CD1c-positive myeloid dendritic cell (primary cell): ENCODE results near the gene CDHR2.
"Not testable (repeated sequence)": the region's sequence is repeated elsewhere in the genome, so short reads cannot be mapped to it uniquely, and the experiment has no call there.

Experiments
- DNase-seq: peaks from one replicate; pipeline ENCODE4 v3.0.0-alpha.2; 2016; ENCODE audit errors: extremely low spot score

The CDHR2 gene

DNA sequence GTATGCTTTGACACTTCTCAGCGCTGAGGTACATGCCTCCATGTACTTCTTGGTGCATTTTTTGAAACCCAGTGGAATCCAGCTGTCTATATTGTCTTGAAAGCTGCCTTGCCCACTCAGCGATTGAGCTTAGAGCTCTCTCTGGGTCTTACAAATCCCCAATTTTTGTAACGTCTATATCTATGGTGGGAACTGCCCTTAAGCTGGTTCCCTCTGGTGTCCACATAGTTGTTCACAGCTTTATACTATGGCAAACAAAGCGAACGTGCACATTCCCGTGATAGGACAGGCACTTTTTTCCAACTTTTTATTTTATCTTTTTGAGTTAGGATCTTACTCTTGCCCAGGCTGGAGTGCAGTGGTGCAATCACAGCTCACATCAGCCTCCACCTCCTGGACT, 20.9 kb downstream of the CDHR2 start:
- no peak for DNase-seq

GRCh38 chr5:176573564-176574296, 24.6 kb downstream of the CDHR2 start:
- peak; percentile 67 for DNase-seq

DNA sequence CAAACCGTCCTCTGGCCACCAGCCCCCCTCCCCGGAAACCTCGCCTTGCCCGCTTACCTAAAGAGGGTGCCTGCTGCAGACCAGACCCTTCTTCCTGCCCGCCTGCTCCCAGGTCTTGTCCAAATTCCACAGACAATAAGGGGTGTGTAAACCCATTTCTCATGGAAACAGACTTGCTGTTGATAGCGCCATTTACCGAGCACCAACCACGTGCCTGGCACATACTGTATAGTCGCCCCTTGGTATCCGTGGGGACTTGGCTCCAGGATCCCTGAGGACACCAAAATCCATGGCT, 25.1 kb downstream of the CDHR2 start:
- DNase-seq = no peak

DNA sequence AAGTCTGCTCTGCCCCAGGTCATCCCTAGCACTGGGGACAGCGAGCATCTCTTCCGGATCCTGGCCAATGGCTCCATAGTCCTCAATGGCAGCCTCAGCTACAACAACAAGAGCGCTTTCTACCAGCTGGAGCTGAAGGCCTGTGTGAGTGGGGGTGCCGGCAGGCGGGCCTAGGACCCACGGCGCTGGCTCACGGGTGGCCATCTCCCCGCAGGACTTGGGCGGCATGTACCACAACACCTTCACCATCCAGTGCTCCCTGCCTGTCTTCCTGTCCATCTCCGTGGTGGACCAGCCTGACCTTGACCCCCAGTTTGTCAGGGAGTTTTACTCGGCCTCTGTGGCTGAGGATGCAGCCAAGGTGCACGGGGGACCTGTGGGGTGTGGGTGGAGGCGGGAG, 25.9 kb downstream of the CDHR2 start:
- no peak for DNase-seq

DNA sequence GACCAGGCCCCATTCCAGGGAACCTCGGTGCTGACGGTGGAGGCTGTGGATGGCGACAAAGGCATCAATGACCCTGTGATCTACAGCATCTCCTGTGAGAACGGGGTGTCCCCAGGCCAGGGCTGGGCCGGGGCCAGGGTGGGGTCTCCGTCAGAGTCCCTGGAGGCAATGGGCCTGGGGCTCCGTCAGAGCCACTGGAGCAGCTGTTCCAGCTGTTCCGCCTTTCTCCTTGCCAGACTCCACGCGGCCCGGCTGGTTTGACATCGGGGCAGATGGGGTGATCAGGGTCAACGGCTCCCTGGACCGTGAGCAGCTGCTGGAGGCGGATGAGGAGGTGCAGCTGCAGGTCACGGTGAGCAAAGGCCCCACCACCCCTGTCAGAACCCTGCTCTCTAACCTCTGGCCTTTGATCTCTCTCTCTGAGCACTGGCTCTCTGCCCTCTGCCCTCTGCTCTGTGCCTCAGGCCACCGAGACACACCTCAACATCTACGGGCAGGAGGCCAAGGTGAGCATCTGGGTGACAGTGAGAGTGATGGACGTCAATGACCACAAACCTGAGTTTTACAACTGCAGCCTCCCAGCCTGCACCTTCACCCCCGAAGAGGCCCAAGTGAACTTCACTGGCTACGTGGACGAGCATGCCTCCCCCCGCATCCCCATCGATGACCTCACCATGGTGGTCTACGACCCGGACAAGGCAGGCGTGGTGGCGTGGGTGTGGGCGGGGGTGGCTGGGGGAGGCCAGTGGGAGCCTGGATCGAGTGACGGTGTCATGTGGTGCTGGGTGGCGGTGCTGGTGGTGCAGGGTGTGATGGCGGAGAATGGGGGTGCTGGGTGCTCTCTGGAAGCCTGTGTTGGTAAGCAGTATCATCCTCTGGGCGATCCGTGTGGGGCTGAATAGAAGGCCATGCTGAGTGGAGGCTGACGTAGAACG, 26.6 kb downstream of the CDHR2 start:
- DNase-seq = no peak

GRCh38 chr5:176577312-176578176, 28.4 kb downstream of the CDHR2 start:
- no peak for DNase-seq

DNA sequence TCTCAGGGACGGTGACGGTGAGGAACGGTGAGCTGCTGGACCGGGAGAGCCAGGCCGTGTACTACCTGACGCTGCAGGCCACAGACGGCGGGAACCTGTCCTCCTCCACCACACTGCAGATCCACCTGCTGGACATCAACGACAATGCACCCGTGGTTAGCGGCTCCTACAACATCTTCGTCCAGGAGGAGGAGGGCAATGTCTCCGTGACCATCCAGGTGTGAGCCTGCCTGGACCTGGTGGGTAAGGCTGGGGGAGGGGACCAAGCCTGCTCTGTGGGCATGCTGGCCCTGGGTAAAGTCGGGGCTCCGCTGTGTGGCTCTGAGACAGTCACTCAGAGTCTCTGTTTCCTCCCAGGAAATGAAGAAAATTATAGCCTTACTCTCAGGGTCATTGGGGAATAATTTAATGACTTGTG, 29.3 kb downstream of the CDHR2 start:
- no peak for DNase-seq

GRCh38 chr5:176579323-176579722, 30.2 kb downstream of the CDHR2 start:
- DNase-seq = no peak

DNA sequence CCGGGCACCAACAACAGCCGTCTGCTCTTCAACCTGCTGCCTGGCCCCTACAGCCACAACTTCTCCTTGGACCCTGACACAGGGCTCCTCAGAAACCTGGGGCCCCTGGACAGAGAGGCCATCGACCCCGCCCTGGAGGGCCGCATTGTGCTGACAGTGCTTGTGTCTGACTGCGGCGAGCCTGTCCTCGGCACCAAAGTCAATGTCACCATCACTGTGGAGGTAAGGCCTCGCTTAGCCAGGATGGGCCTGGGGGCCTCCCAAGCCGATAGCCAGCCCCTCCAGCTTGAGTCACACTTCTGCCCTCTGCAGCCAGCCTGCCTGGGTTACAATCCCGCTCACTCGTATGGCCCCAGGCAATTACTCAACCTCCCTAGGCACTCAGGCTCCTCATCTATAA, 32.2 kb downstream of the CDHR2 start:
- no peak for DNase-seq

DNA sequence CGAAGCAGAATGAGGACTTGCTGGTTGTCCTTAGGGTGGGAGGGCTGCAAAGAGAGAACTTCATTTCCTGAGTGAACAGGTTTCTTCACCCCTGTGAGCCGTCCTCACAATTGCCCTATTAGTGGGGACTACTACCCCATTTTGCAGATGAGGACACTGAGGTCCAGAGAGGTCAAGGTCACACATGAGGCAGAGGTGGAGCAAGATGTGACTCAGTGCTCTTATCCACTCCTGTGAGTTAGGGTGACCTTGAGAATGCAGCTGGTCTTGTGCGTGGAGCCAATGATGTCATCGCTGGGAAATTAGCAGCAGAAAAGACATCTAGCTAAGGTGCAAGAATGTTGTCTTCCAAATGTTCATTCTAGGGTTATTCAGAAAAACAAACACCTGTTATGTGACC, 33.9 kb downstream of the CDHR2 start:
- no peak for DNase-seq

DNA sequence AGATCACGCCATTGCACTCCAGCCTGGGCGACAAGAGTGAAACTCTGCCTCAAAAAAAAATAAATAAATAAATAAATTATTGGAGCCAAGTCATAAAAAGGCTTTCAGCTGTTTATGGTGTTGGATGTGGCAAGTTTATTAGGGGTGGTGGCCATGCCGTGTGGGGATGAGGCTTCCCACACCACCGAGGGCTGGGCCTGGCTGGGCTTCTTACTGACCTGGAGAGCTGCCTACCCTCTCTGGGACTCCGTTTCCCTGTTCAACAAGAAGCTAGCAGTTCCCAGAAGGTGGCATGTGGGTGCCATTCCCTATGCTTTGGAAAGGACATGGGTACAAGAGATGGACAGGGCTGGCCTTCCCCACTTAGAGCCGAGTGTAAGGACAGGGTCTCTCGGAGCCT, 38.3 kb downstream of the CDHR2 start:
- DNase-seq = no peak

- DNase-seq = no peak
Measured at GRCh38 chr5:176588297-176588696, 39.2 kb downstream of the CDHR2 start.

GRCh38 chr5:176589039-176589769, 40.1 kb downstream of the CDHR2 start:
- no peak for DNase-seq

- no peak for DNase-seq
Measured at GRCh38 chr5:176590035-176590717, 41.0 kb downstream of the CDHR2 start.

- not testable (repeated sequence) for DNase-seq
Measured at GRCh38 chr5:176591667-176592066, 42.5 kb downstream of the CDHR2 start.

- no peak for DNase-seq
Measured at GRCh38 chr5:176592573-176592972, 43.4 kb downstream of the CDHR2 start.

- no peak for DNase-seq
Measured at GRCh38 chr5:176593273-176593869, 44.2 kb downstream of the CDHR2 start.

GRCh38 chr5:176594554-176594953, 45.4 kb downstream of the CDHR2 start:
- DNase-seq = no peak

DNA sequence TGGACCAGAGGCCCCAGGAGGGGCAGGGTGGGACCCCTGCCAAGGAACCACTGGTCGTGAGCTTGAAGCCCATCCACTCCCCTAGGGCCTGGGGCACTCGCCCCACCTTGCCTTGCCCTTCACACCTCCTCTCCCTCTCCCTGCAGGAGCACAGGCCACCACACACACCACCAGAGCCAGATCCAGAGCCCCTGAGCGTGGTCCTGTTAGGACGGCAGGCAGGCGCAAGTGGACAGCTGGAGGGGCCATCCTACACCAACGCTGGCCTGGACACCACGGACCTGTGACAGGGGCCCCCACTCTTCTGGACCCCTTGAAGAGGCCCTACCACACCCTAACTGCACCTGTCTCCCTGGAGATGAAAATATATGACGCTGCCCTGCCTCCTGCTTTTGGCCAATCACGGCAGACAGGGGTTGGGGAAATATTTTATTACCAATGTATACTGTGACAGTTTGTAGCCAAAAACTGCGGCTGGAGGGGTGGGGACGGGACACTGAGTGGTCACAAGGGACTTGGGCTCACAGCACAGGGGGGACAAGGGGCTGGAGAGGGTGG, 46.3 kb downstream of the CDHR2 start:
- DNase-seq = no peak

- DNase-seq = no peak
Measured at GRCh38 chr5:176596069-176596644, 47.0 kb downstream of the CDHR2 start.
